GM19468 (cell line): ENCODE measurements around the gene ATG16L2.
"Not testable (repeated sequence)": the region's sequence is repeated elsewhere in the genome, so short reads cannot be mapped to it uniquely, and the experiment has no call there.

Experiments
- ATAC-seq: cut with Tn5 transposase; IDR thresholded peaks from one replicate; pipeline ENCODE4 v1.9.1; 2021; ENCODE audit warnings: mild to moderate bottlenecking, moderate library complexity, moderate number of reproducible peaks; ENCODE audit not compliant: unreplicated experiment; ENCODE audit errors: extremely low read depth

The ATG16L2 gene

DNA sequence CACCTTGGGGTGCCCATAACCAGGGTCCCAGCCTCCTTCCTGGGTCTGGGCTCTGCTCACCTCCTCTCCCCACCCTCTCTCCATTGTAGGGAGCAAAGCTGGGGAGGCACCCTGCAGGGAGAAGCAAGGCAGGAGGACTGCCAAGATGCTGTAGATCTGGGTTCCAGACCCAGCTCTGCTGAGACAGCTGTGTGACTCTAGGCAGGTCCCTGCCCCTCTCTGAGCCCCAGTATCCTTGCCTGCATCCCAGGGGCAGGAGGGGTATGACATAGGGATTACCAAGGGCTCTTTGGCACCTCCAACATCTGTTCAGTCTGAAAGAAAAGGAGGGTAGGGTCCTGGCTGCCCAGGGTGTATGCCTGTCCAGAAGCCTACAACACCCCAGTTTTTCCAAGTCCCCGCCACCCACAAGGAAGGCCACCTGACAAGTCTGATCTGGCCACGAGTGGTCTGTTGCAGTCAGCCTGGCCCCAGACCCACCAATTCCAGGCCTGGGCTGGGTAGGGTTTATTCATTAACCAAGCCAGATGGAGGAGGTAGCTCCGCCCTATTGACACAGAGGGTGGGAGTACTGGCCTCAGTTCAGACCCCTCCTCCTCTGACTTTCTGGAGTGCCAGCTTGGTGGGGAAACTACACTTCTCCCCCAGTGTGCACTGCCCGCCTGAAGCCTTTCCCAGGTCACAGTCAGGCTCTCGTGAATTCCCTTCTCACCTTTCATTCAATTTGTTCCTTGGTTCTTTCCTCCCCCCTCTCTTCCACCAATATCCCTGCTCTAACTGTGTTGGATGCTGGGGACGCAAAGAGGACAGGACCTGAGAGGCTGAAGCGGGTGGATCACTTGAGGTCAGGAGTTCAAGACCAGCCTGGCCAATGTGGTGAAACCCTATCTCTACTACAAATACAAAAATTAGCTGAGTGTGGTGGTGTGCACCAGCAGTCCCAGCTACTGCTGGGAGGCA, 35.4 kb upstream of the ATG16L2 start:
- ATAC-seq, result no peak

DNA sequence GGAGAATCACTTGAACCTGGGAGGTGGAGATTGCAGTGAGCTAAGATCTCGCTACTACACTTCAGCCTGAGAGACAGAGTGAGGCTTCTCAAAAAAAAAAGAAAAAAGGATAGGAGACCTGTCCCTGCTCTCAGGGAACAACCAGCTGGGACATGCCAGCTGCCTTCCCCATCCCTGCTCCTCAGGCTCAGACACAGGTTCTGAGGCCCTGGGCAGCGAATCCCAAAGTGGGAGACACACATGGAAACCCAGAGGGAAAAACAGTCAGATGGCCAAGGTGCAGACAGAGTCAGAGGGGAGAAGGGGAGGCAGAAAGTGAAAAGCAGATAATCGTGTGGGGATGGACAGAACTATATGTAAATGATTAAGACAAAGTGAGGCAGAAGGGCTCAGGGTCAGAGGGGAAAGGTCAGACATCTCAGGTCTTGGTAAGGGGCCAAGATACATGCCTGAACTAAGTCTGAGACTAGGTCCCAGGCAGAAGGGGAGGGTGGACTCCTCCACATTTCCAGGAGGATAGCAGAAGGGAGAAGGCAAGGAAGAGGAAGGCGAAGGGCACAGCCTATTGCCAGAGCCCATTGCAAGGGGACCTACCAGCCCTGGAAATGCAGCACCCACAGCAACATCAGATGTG, 34.6 kb upstream of the ATG16L2 start:
- ATAC-seq, result no peak

DNA sequence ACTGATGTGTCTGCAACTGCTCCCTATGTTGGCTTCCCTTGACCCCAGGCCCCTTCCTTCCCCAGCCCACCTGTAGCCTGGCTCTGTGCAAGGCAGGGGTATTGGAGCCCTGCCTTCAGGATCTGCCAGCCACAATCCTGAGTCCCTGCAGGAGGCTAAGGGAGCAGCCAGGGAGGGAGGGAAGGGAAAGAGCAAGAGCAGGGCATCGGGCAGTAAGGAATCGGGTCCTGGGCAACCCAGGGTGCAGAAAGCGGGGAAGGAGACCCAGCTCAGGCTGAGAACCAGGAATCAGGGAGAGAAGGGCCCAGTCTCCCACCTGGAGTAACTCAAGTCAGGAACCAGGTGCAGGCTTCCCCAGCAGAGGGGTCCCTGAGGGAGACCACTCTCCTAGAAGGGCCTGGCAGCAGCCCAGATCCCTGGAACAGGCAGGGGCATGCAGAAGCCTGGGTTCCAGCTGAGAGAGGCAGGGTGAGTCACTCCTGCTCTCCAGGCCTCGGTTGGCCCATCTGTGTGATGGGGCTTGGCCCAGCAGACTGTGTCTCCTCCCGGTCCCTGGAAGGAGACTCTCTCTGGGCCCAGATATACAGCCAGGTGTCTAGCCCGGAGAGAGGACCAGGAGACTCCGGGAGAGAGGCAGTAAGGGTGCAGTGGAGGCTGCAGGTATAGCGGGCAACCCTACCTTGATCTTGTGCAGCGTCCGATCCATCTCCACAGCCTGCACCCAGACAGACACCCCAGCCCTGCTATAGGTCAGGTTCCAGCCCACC, 33.7 kb upstream of the ATG16L2 start:
- ATAC-seq, result no peak

DNA sequence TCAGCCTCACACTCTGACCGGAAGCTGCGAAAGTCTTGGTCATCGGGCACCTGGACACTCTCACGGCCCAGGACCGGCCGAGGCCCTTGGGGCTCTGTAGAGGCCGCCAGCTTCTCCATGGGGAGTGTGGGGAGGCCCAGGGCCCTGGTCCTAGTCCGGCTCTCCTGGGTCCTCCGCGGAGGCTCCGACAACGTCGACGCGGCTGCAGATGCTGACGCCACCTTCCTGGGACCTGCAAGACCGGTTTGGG, 33.2 kb upstream of the ATG16L2 start:
- no peak for ATAC-seq

DNA sequence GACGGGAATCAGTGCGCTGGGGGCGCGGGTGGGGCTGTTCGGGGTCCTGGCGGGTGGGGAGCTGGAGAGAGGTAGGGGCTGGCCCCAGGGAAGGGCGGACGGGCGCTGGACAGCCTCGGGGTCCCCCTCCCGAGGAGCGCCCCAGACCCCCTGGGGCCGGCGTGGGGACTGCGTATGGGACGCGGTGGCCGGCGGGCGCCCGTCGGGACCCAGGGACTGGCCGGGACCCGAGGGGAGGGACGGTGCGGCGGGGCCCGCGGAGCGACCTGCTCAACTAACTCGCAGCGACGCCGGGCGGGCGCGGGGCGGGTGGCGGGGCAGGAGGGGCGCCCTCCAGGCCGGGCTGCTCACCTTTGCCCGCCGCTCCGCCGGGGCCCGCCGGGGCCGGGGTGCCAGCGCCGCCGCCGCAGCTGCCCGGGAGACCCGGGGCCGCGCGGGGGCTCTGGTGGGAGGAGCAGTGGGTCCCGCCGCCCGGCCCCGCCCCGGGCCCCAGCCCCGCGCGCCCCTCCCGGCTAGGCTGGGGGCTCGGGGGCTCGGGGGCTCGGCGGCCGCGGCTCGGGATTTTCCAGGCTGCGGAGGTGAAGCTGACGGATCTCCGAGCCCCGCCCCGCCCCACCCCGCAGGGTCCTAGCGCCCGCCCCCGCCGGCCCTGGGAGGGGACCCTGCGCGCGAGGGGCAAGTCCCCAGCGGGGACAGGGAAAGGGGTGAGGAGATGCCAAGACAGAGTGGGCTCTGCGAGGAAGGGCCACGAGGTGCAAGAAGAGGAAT, 32.7 kb upstream of the ATG16L2 start:
- no peak for ATAC-seq

DNA sequence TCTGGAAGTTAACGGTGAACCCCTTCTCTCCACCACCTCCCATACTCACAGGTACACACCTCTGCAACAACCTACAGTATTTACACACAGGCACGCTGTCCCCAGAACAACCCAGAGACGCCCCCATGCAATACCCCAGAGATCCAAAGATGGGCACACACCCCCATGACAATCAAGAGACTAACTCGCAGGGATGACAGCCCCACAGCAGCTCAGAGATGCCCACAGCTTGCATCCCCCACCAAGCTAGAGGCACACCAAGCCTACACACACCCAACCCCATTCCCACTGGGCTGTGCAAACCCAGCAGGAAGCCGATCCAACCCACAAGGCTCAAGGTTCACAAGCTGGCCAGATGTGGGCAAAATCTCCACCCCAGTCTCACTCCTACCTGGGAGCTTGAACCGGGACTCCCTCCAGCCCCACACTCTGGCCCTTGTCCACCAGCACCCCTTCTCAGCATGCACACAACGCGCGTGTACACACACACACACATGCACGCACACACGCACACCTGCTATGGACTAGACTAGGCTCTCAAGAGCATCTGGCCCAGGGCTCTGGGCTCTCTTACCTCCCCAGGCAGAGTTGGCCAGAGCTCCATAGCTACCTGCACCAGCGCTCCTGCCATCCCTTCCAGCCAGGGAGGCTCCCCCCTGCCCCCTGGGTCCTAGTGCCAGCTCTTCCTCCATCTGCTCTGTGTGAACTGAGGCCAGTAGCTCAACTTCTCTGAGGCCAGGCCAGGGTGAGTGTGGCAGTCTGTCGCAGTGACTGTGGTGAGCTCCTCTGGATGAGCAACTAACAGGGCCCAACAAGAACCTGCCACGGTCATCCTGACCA, 31.9 kb upstream of the ATG16L2 start:
- ATAC-seq, result no peak

DNA sequence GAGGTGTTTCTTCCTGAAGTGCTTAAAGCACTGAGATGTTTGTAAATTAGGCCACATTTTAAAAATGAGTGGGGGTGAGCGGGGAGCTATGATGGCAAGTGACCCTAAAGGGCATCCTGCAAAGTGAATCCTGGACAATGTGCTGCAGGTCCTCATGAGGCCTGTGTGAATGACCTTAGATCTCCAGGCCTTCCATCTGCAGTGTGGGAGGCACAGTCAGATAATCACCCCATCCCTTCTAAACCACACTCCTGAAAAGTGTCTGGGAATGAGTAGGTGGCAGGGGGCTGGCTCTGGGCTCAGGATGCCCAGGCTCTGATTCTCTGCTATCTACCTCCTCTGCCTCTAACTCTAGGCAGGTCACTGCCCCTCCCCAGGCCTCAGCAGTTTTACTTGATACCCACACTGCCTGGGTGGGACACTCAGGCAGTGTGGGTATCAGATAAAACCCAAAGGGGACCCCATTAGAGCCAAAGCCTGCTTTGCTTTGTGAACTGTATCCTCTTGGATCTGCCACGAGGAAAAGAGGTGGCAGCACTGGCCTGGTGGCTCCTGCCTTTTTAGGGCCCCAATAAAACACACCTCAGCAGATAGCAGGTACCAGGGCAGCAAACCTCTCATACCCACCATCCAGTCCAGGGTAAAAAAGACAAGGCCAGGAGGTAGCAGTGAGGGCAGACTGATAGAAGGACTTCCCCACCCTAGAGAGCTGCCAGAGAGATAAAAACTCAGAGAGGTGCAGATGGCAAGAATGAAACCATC, 30.9 kb upstream of the ATG16L2 start:
- ATAC-seq, result no peak

DNA sequence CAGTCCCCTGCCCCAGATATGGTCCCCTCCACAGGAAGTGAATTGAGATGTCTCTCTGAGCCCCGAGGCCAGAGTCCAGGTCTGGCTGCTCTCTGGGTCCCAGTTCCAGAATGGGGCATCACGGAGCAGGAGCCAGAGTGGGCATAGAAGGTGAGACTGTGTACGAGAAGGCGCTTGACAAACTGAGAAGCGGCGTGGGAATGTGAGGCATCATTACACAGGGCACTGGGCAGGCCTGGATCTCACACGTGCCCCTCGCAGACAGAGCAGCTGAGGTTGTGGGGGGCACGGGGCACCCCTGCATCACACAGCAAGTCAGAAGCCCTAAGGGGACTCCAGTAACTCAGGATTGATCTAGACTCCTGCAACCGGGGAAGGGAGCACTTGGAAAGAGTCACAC, 29.5 kb upstream of the ATG16L2 start:
- no peak for ATAC-seq

DNA sequence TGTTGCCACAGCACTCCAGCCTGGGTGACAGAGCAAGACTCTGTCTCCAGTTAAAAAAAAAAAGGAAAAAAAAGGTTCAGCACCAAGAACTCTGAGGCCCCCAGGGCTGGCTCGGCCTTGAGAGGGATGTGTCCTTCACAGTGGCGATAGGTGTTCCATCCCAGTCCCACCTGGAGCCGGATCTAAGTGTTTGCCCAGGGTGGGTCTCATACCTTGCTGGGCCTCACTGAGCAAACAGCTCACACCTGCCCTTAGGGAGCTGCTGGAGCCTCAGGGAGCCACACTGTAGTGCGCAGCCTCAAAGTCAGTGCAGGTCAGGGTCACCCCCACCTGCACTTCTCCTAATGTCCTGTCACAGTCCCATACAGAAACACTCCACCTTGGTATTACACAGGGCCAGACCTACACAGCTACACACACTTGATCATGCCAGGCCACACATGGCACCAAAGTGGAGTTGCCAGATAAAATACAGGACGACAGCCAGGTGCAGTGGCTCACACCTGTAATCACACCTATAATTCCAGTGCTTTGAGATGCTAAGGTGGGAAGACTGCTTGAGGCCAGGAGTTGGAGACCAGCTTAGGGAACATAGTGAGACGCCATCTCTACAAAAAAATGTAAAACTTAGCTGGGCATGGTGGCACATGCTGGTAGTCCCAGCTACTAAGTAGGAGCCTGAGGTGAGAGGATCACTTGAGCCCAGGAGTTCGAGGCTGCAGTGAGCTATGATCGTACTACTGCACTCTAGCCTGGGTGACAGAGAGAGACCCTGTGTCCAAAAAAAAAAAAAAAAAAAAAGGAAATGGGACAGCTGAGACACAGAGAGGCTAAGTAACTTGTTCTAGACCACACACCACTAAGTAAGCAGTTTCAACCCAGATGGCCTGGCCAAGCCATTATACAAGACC, 27.7 kb upstream of the ATG16L2 start:
- ATAC-seq, result no peak

DNA sequence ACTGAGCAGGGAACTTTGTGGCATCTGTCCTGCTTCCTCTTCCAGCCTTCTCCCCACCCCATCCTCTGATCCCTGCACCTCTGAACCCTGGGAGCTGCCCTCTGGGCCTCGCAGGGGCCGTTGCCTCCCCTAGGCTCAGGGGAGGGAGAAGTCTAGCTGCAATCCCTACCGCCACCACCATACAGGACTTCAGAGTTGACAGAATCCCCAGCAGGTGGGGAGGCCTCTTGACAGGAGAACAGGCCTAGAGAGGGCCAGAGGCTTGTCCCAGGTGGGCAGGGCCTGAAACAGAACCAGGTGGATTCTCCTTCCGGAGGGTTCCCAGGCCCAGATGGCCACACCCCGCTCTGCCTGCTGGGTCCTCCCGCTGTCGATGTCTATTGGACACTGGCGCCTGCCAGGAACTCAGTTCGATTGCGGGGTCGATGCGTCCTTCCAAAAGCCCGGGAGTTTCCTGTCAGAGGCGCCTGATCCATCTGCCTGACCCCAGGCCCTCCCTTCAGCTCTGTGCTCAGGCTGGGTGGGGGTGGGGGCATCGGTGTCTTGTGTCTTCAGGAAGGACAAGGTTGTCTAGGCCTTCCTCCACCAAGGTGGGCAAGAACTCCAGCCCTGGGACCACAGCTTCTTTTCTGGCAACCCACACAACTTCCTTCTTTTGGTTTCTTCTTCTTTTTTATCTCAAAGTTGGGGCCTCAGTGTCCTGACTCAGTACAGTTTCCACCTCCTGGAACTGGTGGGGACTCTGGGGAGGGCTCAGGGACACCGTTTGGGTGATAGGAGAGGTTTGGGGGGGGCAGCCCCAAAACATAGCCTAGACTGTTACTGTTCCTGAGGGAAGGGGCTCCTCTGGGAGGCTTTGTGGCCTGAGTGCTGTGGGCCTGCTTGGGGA, 26.8 kb upstream of the ATG16L2 start:
- ATAC-seq, result no peak

DNA sequence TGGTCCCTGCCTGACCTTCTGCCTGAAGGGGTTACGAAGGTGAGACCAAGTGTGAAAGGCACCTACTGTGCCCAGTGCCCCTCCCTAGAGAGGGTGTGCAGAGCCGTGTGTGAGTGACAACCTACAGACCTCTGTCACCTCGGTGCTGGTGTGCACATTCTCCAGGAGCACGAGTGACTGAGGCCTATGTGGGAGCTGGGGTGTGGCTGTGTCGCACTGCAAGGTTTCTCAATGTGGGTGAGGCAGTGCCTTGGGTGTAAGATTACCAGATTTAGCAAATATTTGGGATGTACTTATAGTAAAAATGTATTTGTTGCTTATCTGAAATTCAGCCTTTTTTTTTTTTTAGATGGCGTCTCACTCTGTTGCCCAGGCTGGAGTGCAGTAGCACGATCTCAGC, 26.0 kb upstream of the ATG16L2 start:
- ATAC-seq, result no peak

DNA sequence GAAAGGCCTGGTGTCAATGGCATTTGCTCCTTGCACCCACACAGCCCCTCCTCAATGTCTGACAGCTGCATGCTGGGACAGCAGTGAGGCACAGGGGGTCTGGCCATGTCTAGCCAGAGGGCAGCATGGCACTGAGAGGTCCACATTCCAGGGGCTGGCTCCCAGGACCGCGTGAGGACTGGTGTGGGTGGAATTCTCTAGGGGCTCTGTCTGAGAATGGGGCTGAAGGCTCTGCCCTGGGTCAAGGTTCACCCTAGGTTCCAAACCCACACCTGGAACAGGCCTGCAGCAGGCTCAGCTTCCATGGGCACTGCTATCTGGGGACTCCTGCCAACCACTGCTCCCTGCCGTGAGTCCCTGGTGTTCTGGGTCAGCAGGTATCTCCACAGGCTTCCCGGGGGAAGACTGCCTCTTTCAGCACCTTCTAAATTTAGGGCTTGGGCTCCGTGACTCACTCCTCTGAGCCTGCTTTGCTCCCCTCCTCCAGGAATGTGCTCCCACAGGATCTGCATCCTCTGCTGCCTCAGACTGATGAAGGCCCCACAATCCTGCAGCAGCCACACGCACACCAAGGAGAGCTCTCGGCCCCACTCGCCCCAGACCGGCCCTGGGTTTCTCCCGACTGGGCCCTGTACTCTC, 24.6 kb upstream of the ATG16L2 start:
- ATAC-seq, result no peak

DNA sequence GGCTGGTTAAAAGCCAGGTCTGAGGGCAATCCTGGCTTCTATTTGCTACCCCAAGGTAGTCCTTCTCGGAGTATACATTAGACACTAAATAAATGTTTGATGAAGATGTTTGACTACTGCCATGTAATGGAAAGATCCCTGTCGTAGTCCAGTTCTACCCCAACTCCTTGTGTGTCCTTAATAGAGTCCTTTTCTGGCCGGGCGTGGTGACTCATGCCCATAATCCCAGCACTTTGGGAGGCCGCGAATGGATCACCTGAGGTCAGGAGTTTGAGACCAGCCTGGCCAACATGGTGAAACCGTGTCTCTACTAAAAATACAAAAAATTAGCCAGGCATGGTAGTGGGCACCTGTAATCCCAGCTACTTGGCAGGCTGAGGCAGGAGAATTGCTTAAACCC, 23.0 kb upstream of the ATG16L2 start:
- not testable (repeated sequence) for ATAC-seq

DNA sequence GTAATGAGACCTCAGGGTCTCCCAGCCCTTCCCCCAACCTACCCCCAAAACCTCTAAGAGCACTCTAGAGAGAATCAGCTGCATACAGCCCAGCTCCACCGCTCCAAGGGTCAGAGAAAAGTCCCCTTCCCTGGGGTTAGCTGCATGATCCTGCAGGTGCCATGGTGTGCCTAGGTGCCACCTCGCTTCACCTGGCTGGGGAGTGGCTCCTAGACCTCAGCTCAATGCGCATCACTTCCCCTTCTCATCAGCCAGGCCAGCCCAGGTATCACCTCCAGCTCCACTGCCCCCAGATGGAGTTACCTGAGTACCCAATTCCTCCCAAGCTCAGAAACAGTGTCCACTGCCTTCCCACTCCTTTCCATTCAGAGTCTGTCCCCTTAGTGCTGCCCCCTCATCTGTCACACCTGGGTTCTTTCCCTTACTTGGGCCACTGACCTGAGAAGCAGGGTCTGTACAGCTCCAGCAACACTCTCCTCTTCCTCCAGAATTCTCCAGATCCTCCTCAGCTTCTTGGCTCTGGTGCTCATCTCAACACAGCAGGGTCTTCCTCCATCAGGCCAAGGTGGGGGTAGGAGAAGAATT, 21.7 kb upstream of the ATG16L2 start:
- ATAC-seq, result no peak

DNA sequence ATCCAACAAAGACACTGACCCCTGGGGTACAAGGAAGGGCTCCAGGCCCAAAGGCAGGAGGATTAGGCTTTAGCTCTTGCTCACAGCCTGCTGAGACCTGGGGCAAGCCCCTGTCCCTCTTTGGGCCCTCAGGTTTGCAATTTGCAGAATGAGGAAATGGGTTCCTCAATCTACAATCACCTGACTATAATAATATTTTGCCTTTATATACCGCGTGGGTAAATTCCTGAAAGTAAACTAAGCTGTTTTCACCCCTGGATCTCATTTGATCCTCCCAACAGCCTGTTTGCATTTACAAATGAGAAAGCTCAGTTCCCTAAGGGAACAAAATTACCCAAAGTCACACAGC, 21.2 kb upstream of the ATG16L2 start:
- ATAC-seq, result no peak
